HG03196 (cell line): ENCODE data around the gene RGSL1.

Source experiments
- ATAC-seq: cut with Tn5 transposase; IDR thresholded peaks from one replicate; pipeline ENCODE4 v1.9.1; 2021; ENCODE audit not compliant: unreplicated experiment

RGSL1 gene

GRCh38 chr1:182587666-182588499 is 137.9 kb downstream of the RGSL1 start:
- no peak for ATAC-seq

- ATAC-seq: peak; percentile 72
These were observed 138.8 kb downstream of the RGSL1 start, which contains the start of gene RNASEL for GRCh38 chr1:182588500-182589396. Gene RNASEL, minus strand, starts transcription at chr1:182589256. Its CDS starts 2,450 bp downstream, at chr1:182586806.

- ATAC-seq: no peak
These were observed 139.6 kb downstream of the RGSL1 start for GRCh38 chr1:182589520-182589919.

- no peak for ATAC-seq
These were observed 140.0 kb downstream of the RGSL1 start for GRCh38 chr1:182589931-182590330.

- no peak for ATAC-seq
These were observed 145.8 kb downstream of the RGSL1 start for GRCh38 chr1:182595641-182596240.

GRCh38 chr1:182596934-182597333 is 147.0 kb downstream of the RGSL1 start:
- no peak for ATAC-seq

- no peak for ATAC-seq
These were observed 148.3 kb downstream of the RGSL1 start for GRCh38 chr1:182598296-182598695.

GRCh38 chr1:182599339-182599738 is 149.4 kb downstream of the RGSL1 start:
- ATAC-seq: no peak

- no peak for ATAC-seq
These were observed 150.2 kb downstream of the RGSL1 start for GRCh38 chr1:182600036-182600713.

- ATAC-seq: no peak
These were observed 150.9 kb downstream of the RGSL1 start for GRCh38 chr1:182600745-182601415.

- no peak for ATAC-seq
These were observed 151.5 kb downstream of the RGSL1 start for GRCh38 chr1:182601416-182601786.

GRCh38 chr1:182601913-182602312 is 152.0 kb downstream of the RGSL1 start:
- no peak for ATAC-seq

- ATAC-seq: no peak
These were observed 153.1 kb downstream of the RGSL1 start for GRCh38 chr1:182602935-182603645.

GRCh38 chr1:182603646-182604174 is 153.8 kb downstream of the RGSL1 start:
- no peak for ATAC-seq

- peak; percentile 85 for ATAC-seq
These were observed 154.5 kb downstream of the RGSL1 start, which contains the start of gene RGS16 for GRCh38 chr1:182604175-182605164. Gene RGS16, minus strand, starts transcription at chr1:182604389. Its CDS starts 130 bp downstream, at chr1:182604259.

- ATAC-seq: no peak
These were observed 157.6 kb downstream of the RGSL1 start for GRCh38 chr1:182607566-182607965.

- ATAC-seq: no peak
These were observed 158.3 kb downstream of the RGSL1 start for GRCh38 chr1:182608236-182608635.
